SK-N-SH (cell line): Measurements from ENCODE around the gene HEPN1. TPM values are rescaled to one million over a fixed set of nuclear protein-coding genes. Genes with fewer than 3 reads are reported as not detected.

ENCODE experiments used
- CTCF ChIA-PET: fragments of 300-600, 350-600 bp; formaldehyde crosslinking; extraction: SDS; loops from one replicate; lab custom pipeline; 2021; lab: Yijun Ruan, JAX
- POLR2A ChIA-PET: fragments of 350-600 bp; sonication (Branson Sonifier 250); formaldehyde crosslinking; extraction: SDS; loops from one replicate; lab custom pipeline; 2020; ENCODE audit warnings: antibody characterized with exemption, inconsistent platforms; lab: Yijun Ruan, JAX
- DNase-seq: peaks from one replicate; pipeline ENCODE4 v3.0.0; 2012
- H2AFZ ChIP-seq: fragments of 200-600 bp; sonication (generic); 2 replicates; pipeline ENCODE4 v1.8.1; 2016; ENCODE audit warnings: antibody characterized with exemption, mild to moderate bottlenecking, low read depth
- H3F3A ChIP-seq: fragments of 200-600 bp; sonication (generic); replicated peaks from 2 replicates; pipeline ENCODE3; 2016; ENCODE audit warnings: antibody characterized with exemption, mild to moderate bottlenecking; ENCODE audit not compliant: insufficient read depth
- H3K27ac ChIP-seq, 2 experiments: fragments of 200-500 bp in 1 of 2; fragments of 200-600 bp in 1 of 2; sonication (Bioruptor generic) in 1 of 2; sonication (generic), shearing (Covaris generic) in 1 of 2; 2 replicates each; pipeline versions ENCODE4 v1.5.1 to v1.6.1; 2014 to 2016; ENCODE audit warnings: low read depth in 2 of 2, inconsistent platforms in 1 of 2, low read length in 1 of 2, mild to moderate bottlenecking in 1 of 2, mixed read lengths in 1 of 2
- H3K27me3 ChIP-seq: fragments of 200-600 bp; sonication (generic), shearing (Covaris generic); 2 replicates; pipeline ENCODE4 v1.6.1; 2016; ENCODE audit warnings: mixed run types; ENCODE audit not compliant: insufficient read depth
- H3K36me3 ChIP-seq, 2 experiments: fragments of 200-500 bp in 1 of 2; fragments of 200-600 bp in 1 of 2; sonication (Bioruptor generic) in 1 of 2; sonication (generic) in 1 of 2; replicated peaks in 1 of 2; 2 replicates each; pipeline versions ENCODE3 to v1.5.1; 2014 to 2016; ENCODE audit warnings: low read length in 1 of 2, mild to moderate bottlenecking in 1 of 2; ENCODE audit not compliant: insufficient read depth in 2 of 2, control insufficient read depth in 1 of 2
- H3K4me1 ChIP-seq, 2 experiments: fragments of 200-500 bp in 1 of 2; fragments of 200-600 bp in 1 of 2; sonication (Bioruptor generic) in 1 of 2; sonication (generic), shearing (Covaris generic) in 1 of 2; 2 replicates each; pipeline versions ENCODE4 v1.5.1 to v1.6.1; 2014 to 2016; ENCODE audit warnings: low read depth in 1 of 2, low read length in 1 of 2, mixed run types in 1 of 2; ENCODE audit not compliant: insufficient read depth in 2 of 2, control insufficient read depth in 1 of 2
- H3K4me2 ChIP-seq: fragments of 200-600 bp; sonication (generic), shearing (Covaris generic); 2 replicates; pipeline ENCODE4 v1.6.1; 2017; ENCODE audit warnings: mixed run types
- H3K4me3 ChIP-seq, 2 experiments: fragments of 200-500 bp in 1 of 2; fragments of 200-600 bp in 1 of 2; sonication (Bioruptor generic) in 1 of 2; sonication (generic), shearing (Covaris generic) in 1 of 2; 2 replicates each; pipeline versions ENCODE4 v1.5.1 to v1.8.1; 2014 to 2016; ENCODE audit warnings: low read depth in 2 of 2, inconsistent platforms in 1 of 2, low read length in 1 of 2, mild to moderate bottlenecking in 1 of 2, mixed read lengths in 1 of 2, moderate library complexity in 1 of 2
- H3K79me2 ChIP-seq: fragments of 200-600 bp; sonication (generic); 2 replicates; pipeline ENCODE4 v1.8.1; 2017; ENCODE audit warnings: mild to moderate bottlenecking; ENCODE audit not compliant: insufficient read depth
- H3K9ac ChIP-seq: fragments of 200-600 bp; sonication (generic); 2 replicates; pipeline ENCODE4 v1.6.1; 2017; ENCODE audit warnings: mixed run types
- H3K9me2 ChIP-seq: fragments of 200-600 bp; sonication (generic); 2 replicates; pipeline ENCODE4 v1.6.1; 2017; ENCODE audit warnings: mixed run types
- H3K9me3 ChIP-seq: fragments of 200-600 bp; sonication (generic); 2 replicates; pipeline ENCODE4 v1.6.1; 2017; ENCODE audit warnings: mixed run types, mild to moderate bottlenecking, moderate library complexity
- H4K20me1 ChIP-seq: fragments of 200-600 bp; sonication (generic); 2 replicates; pipeline ENCODE4 v1.6.1; 2017; ENCODE audit warnings: mild to moderate bottlenecking, mixed run types; ENCODE audit not compliant: insufficient read depth
- CHD2 ChIP-seq: fragments of 150-350 bp; IDR thresholded peaks from 2 replicates; pipeline ENCODE4 v1.6.1; 2018; ENCODE audit warnings: low read length; ENCODE audit not compliant: partially characterized antibody
- ELF1 ChIP-seq: IDR thresholded peaks from 2 replicates; pipeline ENCODE4 v1.4.0; 2012
- FOSL2 ChIP-seq: IDR thresholded peaks from 2 replicates; pipeline ENCODE4 v1.4.0; 2012; ENCODE audit warnings: low read depth, mild to moderate bottlenecking, moderate library complexity, borderline replicate concordance
- FOXM1 ChIP-seq: IDR thresholded peaks from 2 replicates; pipeline ENCODE4 v1.4.0; 2012; ENCODE audit warnings: low read depth, mild to moderate bottlenecking
- GABPA ChIP-seq: IDR thresholded peaks from 2 replicates; pipeline ENCODE4 v1.4.0; 2012; ENCODE audit warnings: low read depth, mild to moderate bottlenecking
- GATA2 ChIP-seq: sonication (generic); formaldehyde crosslinking; IDR thresholded peaks from 2 replicates; pipeline ENCODE4 v1.5.0; 2020; ENCODE audit warnings: mild to moderate bottlenecking, missing genetic modification reagents
- JUND ChIP-seq: IDR thresholded peaks from 2 replicates; pipeline ENCODE4 v1.4.0; 2012
- MEF2A ChIP-seq: IDR thresholded peaks from 2 replicates; pipeline ENCODE4 v1.4.0; 2012; ENCODE audit warnings: low read depth, borderline replicate concordance
- MXI1 ChIP-seq: IDR thresholded peaks from 2 replicates; pipeline ENCODE4 v1.6.1; 2012; ENCODE audit warnings: mild to moderate bottlenecking, low read depth, low read length, improper control_type of control experiment
- NFIC ChIP-seq: IDR thresholded peaks from 2 replicates; pipeline ENCODE4 v1.4.0; 2012; ENCODE audit warnings: borderline replicate concordance
- NRF1 ChIP-seq: IDR thresholded peaks from 2 replicates; pipeline ENCODE4 v1.6.1; 2012; ENCODE audit warnings: low read depth, mild to moderate bottlenecking, low read length
- POLR2AphosphoS5 ChIP-seq: IDR thresholded peaks from 2 replicates; pipeline ENCODE4 v1.6.1; 2012; ENCODE audit warnings: low read depth, low read length
- RAD21 ChIP-seq: IDR thresholded peaks from 2 replicates; pipeline ENCODE4 v1.6.1; 2012; ENCODE audit warnings: mild to moderate bottlenecking, low read length
- REST ChIP-seq: IDR thresholded peaks from 2 replicates; pipeline ENCODE4 v1.6.1; 2012; ENCODE audit warnings: mild to moderate bottlenecking, low read depth, low read length, moderate library complexity
- RXRA ChIP-seq: IDR thresholded peaks from 2 replicates; pipeline ENCODE4 v1.4.0; 2012; ENCODE audit warnings: low read depth, mild to moderate bottlenecking, borderline replicate concordance
- SIN3A ChIP-seq: IDR thresholded peaks from 2 replicates; pipeline ENCODE4 v1.6.1; 2012; ENCODE audit warnings: low read depth, mild to moderate bottlenecking, low read length, moderate library complexity, borderline replicate concordance
- TAF1 ChIP-seq: IDR thresholded peaks from 2 replicates; pipeline ENCODE4 v1.6.1; 2012; ENCODE audit warnings: low read depth, mild to moderate bottlenecking, low read length, moderate library complexity, borderline replicate concordance
- WGBS: methylation state at CpG from one replicate; pipeline ENCODE4 v1.1.6; 2017; ENCODE audit warnings: low lambda C conversion rate; 5-methylcytosine and 5-hydroxymethylcytosine counted together
- polyA plus RNA-seq, 3 experiments: library from polyadenylated mRNA; depleted of rRNA; stranded (reverse); fragments of >200 nt; gene quantifications; 2 replicates each; pipeline ENCODE4 v1.2.3, GENCODE V29; 2012
- TF ChIP-seq, protein P1 (sequence below): IDR thresholded peaks from 2 replicates; pipeline ENCODE4 v1.4.0; 2012; ENCODE audit warnings: low read depth
- TF ChIP-seq, protein P2 (sequence below): IDR thresholded peaks from 2 replicates; pipeline ENCODE4; 2012
- TF ChIP-seq, protein P3 (sequence below): fragments of 200-600 bp; sonication (generic); IDR thresholded peaks from 2 replicates; pipeline ENCODE4 v1.6.1; 2017; ENCODE audit warnings: antibody characterized with exemption, mild to moderate bottlenecking, moderate library complexity
- TF ChIP-seq, protein P4 (sequence below): fragments of 150-350 bp; IDR thresholded peaks from 2 replicates; pipeline ENCODE4 v1.6.1; 2017; ENCODE audit warnings: antibody characterized with exemption, low read length, low read depth, borderline replicate concordance

The HEPN1 gene
- polyA plus RNA-seq, 1 of the 3 experiments (the other 2 are of a cell fraction), result not detected

DNA sequence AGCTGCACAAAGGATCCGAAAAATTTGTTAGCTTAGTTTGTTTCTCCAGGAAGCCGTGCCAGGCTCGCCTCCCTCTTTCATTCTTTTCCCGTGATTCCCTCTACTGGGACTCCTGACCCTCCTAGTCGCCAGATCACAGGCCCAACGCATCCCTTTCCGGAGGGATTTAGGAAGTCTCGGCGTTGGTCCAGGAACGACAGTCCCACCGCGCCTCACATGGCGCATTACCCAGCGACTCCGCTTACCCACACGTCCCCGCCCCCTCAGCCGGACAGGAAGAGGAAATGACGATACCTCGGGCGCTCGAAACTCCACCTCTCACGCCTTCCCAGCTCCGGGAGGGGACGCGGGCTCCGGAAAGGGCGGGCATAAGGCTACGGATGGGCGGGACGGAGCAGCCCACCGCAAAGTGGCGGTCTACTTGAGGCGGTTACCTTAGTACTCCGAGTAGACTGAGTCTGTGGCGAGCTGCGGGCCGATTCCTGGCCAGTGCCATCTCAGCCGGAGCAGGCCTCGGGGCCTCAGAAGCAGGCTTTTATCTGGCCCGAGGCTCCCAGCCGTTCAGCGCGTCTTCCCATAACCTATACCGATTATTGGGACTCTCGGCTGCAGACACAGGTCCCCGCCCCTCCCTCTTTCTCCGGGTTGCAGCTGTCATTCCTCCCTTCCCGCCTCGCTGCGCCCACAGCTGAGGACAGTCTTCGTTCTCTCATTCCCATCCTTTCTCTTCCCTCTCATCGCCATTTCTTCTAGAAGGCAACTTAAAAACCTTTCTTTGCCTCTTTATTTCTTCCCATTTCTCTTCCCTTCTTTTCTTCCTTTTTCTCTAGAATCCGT is 34.9 kb downstream of the HEPN1 start, which contains the start of gene CCDC15:
CCDC15 (plus strand) TSS at position 450 of the 837 bp plus-strand sequence. CDS start 531 bp downstream, outside the sequence.
- H3K4me2 ChIP-seq, result peak within 1 kb of the TSS; percentile 82
- H3K9me2 ChIP-seq, result no peaks in the 10 kb centered on the region
- H3K36me3 ChIP-seq, result no peaks in the 10 kb centered on the region
- H3K4me1 ChIP-seq, result peaks cover 6 to 7% of the 10 kb centered on the region in 2 experiments; a peak in 3 of 4 replicates
- H3K9ac ChIP-seq, result peak within 1 kb of the TSS; percentile 80
- H3K27me3 ChIP-seq, result no peaks in the 10 kb centered on the region
- ChIA-PET POLR2A (interaction anchor here (0.6 to 2.3 kb wide), 8 partner anchors 12 to 457 kb away, joined by 3 to 15 read pairs (median 4); partner anchors contain the start of gene MSANTD2), CTCF (interaction anchor here (0.6 to 2.7 kb wide), 7 partner anchors 10 to 450 kb away, joined by 3 to 16 read pairs (median 3); partner anchors contain the start of gene HEPACAM)
- H4K20me1 ChIP-seq, result no peaks in the 10 kb centered on the region
- TF ChIP-seq, protein P1, sequence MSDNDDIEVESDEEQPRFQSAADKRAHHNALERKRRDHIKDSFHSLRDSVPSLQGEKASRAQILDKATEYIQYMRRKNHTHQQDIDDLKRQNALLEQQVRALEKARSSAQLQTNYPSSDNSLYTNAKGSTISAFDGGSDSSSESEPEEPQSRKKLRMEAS, result peak; percentile 88
- TF ChIP-seq NFIC, result peak; percentile 30; the same call in 1 of the 2 replicates
- 0 out of 2 replicates have a peak, but pooled peaks have one; percentile 19 for TF ChIP-seq NRF1
- TF ChIP-seq FOXM1, result no peak
- TF ChIP-seq REST, result 0 out of 2 replicates have a peak, but pooled peaks have one; percentile 32
- TF ChIP-seq TAF1, result peak; percentile 86
- no peak for TF ChIP-seq JUND
- TF ChIP-seq MEF2A, result no peak
- TF ChIP-seq MXI1, result peak; percentile 95
- TF ChIP-seq ELF1, result peak; percentile 47
- TF ChIP-seq, protein P2, sequence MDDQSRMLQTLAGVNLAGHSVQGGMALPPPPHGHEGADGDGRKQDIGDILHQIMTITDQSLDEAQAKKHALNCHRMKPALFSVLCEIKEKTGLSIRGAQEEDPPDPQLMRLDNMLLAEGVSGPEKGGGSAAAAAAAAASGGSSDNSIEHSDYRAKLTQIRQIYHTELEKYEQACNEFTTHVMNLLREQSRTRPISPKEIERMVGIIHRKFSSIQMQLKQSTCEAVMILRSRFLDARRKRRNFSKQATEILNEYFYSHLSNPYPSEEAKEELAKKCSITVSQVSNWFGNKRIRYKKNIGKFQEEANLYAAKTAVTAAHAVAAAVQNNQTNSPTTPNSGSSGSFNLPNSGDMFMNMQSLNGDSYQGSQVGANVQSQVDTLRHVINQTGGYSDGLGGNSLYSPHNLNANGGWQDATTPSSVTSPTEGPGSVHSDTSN, result peak; percentile 31; the same call in 1 of the 2 replicates
- peak; percentile 97 for TF ChIP-seq SIN3A
- no peak for TF ChIP-seq FOSL2
- no peak for TF ChIP-seq RXRA
- no peak for TF ChIP-seq GATA2 (CRISPR knock-in tag)
- no peak; the same call in 1 of the 2 replicates for TF ChIP-seq RAD21
- peak; percentile 75 for TF ChIP-seq CHD2
- TF ChIP-seq, protein P3, sequence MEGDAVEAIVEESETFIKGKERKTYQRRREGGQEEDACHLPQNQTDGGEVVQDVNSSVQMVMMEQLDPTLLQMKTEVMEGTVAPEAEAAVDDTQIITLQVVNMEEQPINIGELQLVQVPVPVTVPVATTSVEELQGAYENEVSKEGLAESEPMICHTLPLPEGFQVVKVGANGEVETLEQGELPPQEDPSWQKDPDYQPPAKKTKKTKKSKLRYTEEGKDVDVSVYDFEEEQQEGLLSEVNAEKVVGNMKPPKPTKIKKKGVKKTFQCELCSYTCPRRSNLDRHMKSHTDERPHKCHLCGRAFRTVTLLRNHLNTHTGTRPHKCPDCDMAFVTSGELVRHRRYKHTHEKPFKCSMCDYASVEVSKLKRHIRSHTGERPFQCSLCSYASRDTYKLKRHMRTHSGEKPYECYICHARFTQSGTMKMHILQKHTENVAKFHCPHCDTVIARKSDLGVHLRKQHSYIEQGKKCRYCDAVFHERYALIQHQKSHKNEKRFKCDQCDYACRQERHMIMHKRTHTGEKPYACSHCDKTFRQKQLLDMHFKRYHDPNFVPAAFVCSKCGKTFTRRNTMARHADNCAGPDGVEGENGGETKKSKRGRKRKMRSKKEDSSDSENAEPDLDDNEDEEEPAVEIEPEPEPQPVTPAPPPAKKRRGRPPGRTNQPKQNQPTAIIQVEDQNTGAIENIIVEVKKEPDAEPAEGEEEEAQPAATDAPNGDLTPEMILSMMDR, result no peak
- peak; percentile 97 for TF ChIP-seq GABPA
- TF ChIP-seq, protein P4, sequence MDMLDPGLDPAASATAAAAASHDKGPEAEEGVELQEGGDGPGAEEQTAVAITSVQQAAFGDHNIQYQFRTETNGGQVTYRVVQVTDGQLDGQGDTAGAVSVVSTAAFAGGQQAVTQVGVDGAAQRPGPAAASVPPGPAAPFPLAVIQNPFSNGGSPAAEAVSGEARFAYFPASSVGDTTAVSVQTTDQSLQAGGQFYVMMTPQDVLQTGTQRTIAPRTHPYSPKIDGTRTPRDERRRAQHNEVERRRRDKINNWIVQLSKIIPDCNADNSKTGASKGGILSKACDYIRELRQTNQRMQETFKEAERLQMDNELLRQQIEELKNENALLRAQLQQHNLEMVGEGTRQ, result no peak
- peak; percentile 90 for TF ChIP-seq POLR2AphosphoS5
- H3K9me3 ChIP-seq, result no peaks in the 10 kb centered on the region
- 2% methylated on average over 30 of the region's 54 CpGs for WGBS
- peak within 1 kb of the TSS; percentile 84 to 86 for H3K4me3 ChIP-seq
- H2AFZ ChIP-seq, result peak within 1 kb of the TSS; percentile 99
- peaks cover 5% of the 10 kb centered on the region; the same call in 1 of the 2 replicates for H3K79me2 ChIP-seq
- peak; percentile 90 for DNase-seq
- H3F3A ChIP-seq, result no peaks in the 10 kb centered on the region
- peak within 1 kb of the TSS; percentile 84 to 97 for H3K27ac ChIP-seq
